GM12875 (cell line): ENCODE data around the gene MORN4.

Experiments
- H3K4me3 ChIP-seq: one replicate; pipeline ENCODE4 v1.5.1; 2011; ENCODE audit warnings: low read depth, low read length, control low read depth
- CTCF ChIP-seq: IDR thresholded peaks from 2 replicates; pipeline ENCODE4 v1.5.1; 2011; ENCODE audit warnings: low read depth, mild to moderate bottlenecking, control low read depth, inconsistent platforms, low read length, moderate library complexity, borderline replicate concordance; ENCODE audit not compliant: insufficient read depth

Gene MORN4

GRCh38 chr10:97628228-97628627, 5.1 kb downstream of the MORN4 start:
- H3K4me3 ChIP-seq = no peak overlapping the region
- no peak for TF ChIP-seq CTCF

- no peak overlapping the region for H3K4me3 ChIP-seq
- TF ChIP-seq CTCF = no peak
Observed at GRCh38 chr10:97627731-97628130, 5.6 kb downstream of the MORN4 start.

GRCh38 chr10:97623277-97623676, 10.0 kb downstream of the MORN4 start:
- TF ChIP-seq CTCF = no peak
- H3K4me3 ChIP-seq = no peak overlapping the region

GRCh38 chr10:97618733-97619132, 14.6 kb downstream of the MORN4 start:
- TF ChIP-seq CTCF = no peak
- H3K4me3 ChIP-seq = no peak overlapping the region

- H3K4me3 ChIP-seq = no peak overlapping the region
- TF ChIP-seq CTCF = no peak
Observed at GRCh38 chr10:97618285-97618684, 15.0 kb downstream of the MORN4 start.

GRCh38 chr10:97612386-97612785, 20.9 kb downstream of the MORN4 start:
- no peak overlapping the region for H3K4me3 ChIP-seq
- 0 out of 2 replicates have a peak, but pooled peaks have one; percentile 11 for TF ChIP-seq CTCF

- H3K4me3 ChIP-seq = no peak overlapping the region
- TF ChIP-seq CTCF = no peak
Observed at GRCh38 chr10:97611473-97611872, 21.8 kb downstream of the MORN4 start.
